GM18907 (cell line): ENCODE results near the gene STARD3.

ENCODE experiments used
- ATAC-seq: cut with Tn5 transposase; IDR thresholded peaks from one replicate; pipeline ENCODE4 v1.9.1; 2021; ENCODE audit warnings: mild to moderate bottlenecking, moderate library complexity; ENCODE audit not compliant: unreplicated experiment

Gene STARD3

DNA sequence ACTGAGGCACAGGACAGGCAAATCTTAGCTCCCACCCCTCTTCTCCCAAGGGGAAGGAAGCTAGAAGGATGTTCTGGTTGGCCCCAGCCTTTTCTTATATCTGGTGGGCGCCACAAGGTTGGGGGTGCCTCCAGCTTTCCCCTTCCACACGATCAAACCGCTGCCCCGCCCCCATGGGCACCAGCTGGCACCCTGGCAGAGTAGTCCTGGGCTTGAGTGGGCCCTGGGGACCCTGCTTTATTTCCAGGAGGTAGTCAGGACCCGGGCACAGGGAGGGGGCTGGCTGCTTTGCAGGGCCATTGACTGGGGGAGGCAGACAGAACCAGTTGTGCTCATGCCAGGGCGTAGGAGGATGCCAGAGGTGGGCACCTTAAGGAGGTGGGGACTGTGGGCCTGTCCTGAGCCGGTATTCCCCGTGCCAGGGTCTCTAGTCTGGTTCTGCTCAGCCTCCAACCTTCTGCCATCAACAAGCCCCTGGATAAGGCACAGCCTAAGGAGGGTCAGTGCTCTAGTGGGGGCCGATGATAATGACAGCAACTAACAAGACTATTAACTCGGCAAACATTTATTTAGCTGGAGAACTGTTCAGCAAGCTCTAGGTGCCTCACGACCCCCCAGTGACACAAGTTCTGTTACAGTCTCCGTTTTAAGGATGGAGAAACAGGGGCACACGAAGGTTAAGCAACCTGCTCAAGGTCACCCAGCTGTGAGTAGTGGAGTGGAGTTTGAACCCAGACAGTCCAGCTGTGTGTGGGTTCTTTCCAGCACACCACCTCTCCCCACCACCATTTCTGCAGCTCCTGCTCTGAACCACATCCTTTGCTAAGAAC is 17.8 kb upstream of the STARD3 start:
- no peak for ATAC-seq

GRCh38 chr17:39619786-39620101 is 17.2 kb upstream of the STARD3 start:
- ATAC-seq, result no peak

- peak; percentile 56 for ATAC-seq
Measured at GRCh38 chr17:39621523-39622379, 15.2 kb upstream of the STARD3 start.

DNA sequence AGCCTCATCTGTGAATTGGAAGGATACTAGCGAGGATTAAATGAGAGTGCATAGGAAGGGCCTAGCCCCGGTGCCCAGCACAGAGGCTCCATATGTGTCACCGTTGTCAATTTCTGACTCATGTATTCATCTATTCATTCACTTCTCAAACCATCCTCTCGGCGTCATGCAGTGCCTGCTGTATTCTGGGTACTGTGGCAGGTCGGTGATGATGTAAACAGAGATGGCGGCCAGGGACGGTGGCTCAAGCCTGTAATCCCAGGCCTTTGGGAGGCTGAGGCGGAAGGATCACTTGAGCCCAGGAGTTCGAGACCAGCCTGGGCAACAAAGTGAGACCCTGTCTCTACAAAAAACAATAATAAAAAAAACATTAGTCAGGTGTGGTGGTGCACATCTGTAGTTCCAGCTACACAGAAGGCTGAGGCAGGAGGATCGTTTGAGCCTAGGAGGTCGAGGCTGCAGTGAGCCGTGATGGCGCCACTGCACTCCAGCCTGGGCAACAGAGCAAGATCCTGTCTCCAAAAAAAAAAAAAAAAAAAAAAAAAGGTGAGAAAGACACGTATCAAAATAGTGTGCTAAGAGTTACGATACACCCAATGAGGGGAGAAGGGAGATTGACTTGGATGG is 14.5 kb upstream of the STARD3 start:
- ATAC-seq, result peak; percentile 11

DNA sequence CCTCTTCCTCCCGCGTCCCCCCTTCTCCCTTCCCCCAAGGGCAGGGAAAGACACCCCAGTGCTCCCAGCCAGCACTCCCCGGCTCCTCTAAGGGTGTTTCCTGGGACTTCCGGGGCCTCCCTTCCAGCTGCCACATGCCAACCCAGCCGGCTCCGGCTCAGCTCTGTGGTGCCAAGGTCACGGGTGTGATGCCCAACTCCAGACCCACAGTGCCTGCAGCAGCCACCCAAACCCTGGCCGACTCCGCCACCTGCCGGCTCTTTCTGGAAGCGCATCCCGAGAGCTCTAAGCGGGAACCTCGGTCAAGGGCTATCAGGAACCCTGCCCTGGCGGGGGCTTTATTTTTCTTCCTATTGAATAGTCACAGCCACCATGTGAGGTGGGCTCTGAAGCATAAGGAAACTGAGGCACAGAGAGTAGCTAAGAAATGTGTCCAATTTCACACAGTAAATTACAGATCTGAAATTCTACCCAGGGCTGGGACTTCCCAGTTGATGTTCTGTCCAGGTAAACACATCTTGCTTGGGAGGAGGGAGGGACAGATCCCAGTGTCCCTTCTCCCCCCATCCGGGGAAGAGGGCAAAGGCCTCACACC is 13.5 kb upstream of the STARD3 start:
- peak; percentile 54 for ATAC-seq

DNA sequence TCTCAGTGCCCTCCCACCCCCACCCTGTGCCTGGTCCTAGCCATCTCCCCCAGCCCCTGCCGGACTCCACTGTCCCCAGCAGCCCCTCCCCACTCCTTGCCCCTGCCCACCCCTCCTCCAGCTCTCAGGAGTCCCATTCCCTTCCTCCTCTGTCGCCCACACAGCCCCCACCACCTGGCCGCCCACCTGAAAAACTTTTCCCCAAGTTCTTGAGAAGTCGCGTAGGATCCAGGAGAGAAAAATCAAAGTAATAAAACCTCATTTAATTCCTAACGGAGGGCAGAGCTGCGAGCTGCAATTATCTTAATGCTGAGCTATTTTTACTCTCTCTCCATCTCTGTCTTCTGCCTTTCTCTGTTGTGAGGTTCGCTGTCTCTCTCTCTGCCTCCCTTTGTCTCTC is 12.6 kb upstream of the STARD3 start:
- no peak for ATAC-seq

- ATAC-seq, result no peak
Measured at GRCh38 chr17:39625198-39625785, 11.7 kb upstream of the STARD3 start.

DNA sequence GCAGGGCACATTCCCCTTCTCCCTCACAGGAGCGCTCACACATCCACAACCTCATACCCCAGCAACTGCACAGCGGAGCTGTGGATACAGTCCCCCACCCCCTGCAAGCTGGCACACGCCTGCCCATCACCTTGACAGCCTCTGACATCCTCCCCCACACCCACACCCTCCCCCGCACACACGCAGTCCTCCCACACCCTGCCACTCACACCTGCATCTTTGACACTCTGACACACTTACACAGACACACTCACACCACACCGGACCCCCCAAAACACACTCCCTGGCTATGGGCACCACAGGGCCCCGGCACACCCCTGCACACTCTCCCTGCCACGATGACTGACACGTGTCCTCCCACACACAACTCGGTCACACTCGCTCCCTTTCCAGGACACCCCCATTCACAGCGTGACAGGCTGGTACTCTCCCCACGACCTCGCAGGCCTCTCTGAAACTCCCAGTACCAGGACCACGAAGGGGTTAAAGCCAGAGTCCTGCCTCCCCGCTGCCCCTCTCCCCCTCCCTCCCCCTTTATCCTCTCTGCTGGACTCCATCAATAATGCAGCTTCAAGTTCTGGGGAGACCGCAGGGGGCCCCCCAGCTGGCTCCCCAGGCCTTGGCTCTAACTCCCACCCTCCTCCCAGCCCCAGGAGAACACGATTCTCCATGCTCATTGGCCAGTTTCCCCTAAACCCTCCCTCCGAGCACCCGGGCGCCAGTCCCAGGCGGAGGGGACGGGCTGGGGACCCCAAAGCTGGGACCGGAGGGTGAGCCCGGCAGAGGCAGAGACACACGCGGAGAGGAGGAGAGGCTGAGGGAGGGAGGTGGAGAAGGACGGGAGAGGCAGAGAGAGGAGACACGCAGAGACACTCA is 10.5 kb upstream of the STARD3 start, which contains the start of gene PPP1R1B:
TSS of gene PPP1R1B (plus strand) at position 782 of the 876 bp plus-strand sequence. CDS start 441 bp downstream, outside the sequence.
- ATAC-seq, result no peak

DNA sequence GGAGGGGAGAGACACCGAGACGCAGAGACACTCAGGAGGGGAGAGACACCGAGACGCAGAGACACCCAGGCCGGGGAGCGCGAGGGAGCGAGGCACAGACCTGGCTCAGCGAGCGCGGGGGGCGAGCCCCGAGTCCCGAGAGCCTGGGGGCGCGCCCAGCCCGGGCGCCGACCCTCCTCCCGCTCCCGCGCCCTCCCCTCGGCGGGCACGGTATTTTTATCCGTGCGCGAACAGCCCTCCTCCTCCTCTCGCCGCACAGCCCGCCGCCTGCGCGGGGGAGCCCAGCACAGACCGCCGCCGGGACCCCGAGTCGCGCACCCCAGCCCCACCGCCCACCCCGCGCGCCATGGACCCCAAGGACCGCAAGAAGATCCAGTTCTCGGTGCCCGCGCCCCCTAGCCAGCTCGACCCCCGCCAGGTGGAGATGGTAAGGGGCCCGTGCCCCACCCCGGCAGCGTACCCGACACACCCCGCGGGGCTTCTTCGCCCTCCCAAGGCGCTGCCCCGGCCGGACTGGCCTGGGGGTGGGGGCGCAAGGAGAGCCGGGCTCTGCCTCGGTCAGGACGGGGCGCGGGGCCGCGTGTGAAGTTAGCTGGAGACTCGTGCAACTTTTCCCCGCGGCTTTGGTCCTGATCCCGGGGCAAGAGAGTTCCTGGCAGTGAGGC is 9.8 kb upstream of the STARD3 start:
- no peak for ATAC-seq

- no peak for ATAC-seq
Measured at GRCh38 chr17:39627712-39628516, 9.0 kb upstream of the STARD3 start.

- ATAC-seq, result no peak
Measured at GRCh38 chr17:39628655-39629493, 8.1 kb upstream of the STARD3 start.

DNA sequence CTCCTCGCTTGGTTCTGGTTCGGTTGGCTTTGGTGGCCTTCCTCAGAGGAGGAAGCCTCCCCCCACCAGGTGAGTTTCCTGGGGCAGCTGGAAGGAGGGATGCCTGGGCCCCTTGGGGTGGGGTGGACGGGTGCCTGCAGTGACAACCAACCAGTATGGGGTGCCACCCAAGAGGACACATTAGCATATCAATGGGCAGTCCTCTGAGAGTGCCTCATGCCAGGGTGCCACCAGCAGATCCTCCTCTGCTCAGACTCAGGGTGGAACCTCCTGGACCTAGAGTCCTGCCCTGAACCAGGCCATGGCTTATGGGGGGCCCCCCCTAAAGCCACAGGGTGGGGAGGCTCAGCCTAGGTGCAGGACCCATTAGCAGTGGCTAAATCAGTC is 7.5 kb upstream of the STARD3 start:
- no peak for ATAC-seq

GRCh38 chr17:39629898-39630297 is 7.0 kb upstream of the STARD3 start:
- no peak for ATAC-seq

DNA sequence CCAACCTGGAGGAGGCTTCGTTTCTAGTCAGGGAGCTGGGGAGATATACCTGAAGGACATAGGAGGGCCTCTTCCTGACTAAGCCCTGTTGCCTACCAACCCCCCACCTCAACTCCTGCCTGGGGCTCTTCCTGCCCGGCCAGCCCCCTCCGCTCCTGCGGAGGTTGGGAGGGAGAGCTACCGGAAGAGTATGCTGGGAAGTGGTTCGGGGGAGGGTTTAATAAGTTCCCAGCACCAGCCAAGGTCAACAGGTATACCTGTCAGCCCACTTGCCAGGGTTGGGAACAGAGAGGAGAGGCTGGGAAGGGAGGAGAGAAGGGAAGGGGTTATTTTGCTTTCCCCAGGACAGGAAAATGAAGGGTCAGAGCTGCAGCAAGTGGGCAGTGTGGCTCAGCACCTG is 5.5 kb upstream of the STARD3 start:
- no peak for ATAC-seq

- ATAC-seq, result no peak
Measured at GRCh38 chr17:39632153-39632941, 4.6 kb upstream of the STARD3 start.

- no peak for ATAC-seq
Measured at GRCh38 chr17:39633570-39634183, 3.3 kb upstream of the STARD3 start.
